Upper lobe of right lung (tissue), 1 donor: ENCODE measurements around the gene CKAP2L. TPM values are rescaled to one million over a fixed set of nuclear protein-coding genes. Genes with fewer than 3 reads are reported as not detected.
A peak's percentile ranks its signal among the peaks of the same experiment; 100 is the strongest.

Experiments
- ATAC-seq: fragments of 200-7000 bp; cut with Tn5 transposase; one replicate; pipeline ENCODE4 v1.9.1; 2020; ENCODE audit warnings: mild to moderate bottlenecking, moderate library complexity
- DNase-seq: peaks from one replicate; pipeline ENCODE4 v3.0.0-alpha.2; 2020
- H3K27ac ChIP-seq: fragments of 200-600 bp; one replicate; pipeline ENCODE4 v1.8.0; 2022
- H3K27me3 ChIP-seq: fragments of 200-600 bp; one replicate; pipeline ENCODE4 v1.8.0; 2022; ENCODE audit warnings: mild to moderate bottlenecking
- H3K36me3 ChIP-seq: fragments of 200-600 bp; one replicate; pipeline ENCODE4 v1.8.0; 2022
- H3K4me1 ChIP-seq: fragments of 200-600 bp; one replicate; pipeline ENCODE4 v1.8.0; 2022
- H3K4me3 ChIP-seq: fragments of 200-600 bp; one replicate; pipeline ENCODE4 v1.8.0; 2022; ENCODE audit warnings: mild to moderate bottlenecking
- H3K9me3 ChIP-seq: fragments of 200-600 bp; one replicate; pipeline ENCODE4 v1.8.0; 2022
- CTCF ChIP-seq: fragments of 200-600 bp; IDR thresholded peaks from one replicate; pipeline ENCODE4 v1.8.0; 2022; ENCODE audit warnings: antibody characterized with exemption
- intact Hi-C: fragments of 100-400 bp; cut with DNase I; formaldehyde crosslinking; loops from one replicate; pipeline ENCODE4 v1.11.0; 2022
- total RNA-seq: library from RNA; stranded (reverse); fragmentation: NEBNext Ultra II Directional; extraction: Animal tissue kit (Norgen Biotek cat#: 25700); gene quantifications from one replicate; pipeline ENCODE4 v1.2.1, GENCODE V29; 2021
- donor health status: DM: no; HTN: yes; CAD: no; lungs with severe emphysema.

Gene CKAP2L
- total RNA-seq, 1 donor from 2014 or later = 0.46 TPM

- intact Hi-C loops = loop anchor here (5.0 kb wide), 1 partner anchor 126 kb away; no protein-coding TSS in a partner anchor
- no peaks in the 10 kb centered on the region for H3K27me3 ChIP-seq
- H3K36me3 ChIP-seq = no peaks in the 10 kb centered on the region
- DNase-seq (no peak), ATAC-seq (no peak)
- TF ChIP-seq CTCF = no peak
- H3K4me1 ChIP-seq = peaks cover 3% of the 10 kb centered on the region
- no peak overlapping the region for H3K4me3 ChIP-seq
- H3K9me3 ChIP-seq = no peaks in the 10 kb centered on the region
- no peak overlapping the region for H3K27ac ChIP-seq
Observed at GRCh38 chr2:112728029-112728362, 36.4 kb downstream of the CKAP2L start.

- no peak for TF ChIP-seq CTCF
- intact Hi-C loops = loop anchor here (5.0 kb wide), 1 partner anchor 125 kb away; no protein-coding TSS in a partner anchor
- Histone ChIP-seq H3K27me3 (no peaks in the 10 kb centered on the region), H3K27ac (no peak overlapping the region), H3K4me1 (peaks cover 3% of the 10 kb centered on the region), H3K4me3 (no peak overlapping the region), H3K36me3 (no peaks in the 10 kb centered on the region), H3K9me3 (no peaks in the 10 kb centered on the region)
- ATAC-seq = no peak
- no peak for DNase-seq
Observed at GRCh38 chr2:112727276-112728028, 37.0 kb downstream of the CKAP2L start.

- intact Hi-C loops = loop anchor here (5.0 kb wide), 1 partner anchor 124 kb away; no protein-coding TSS in a partner anchor
- H3K27me3 ChIP-seq = no peaks in the 10 kb centered on the region
- peak; percentile 94 for ATAC-seq
- DNase-seq = peak; percentile 96
- peaks cover 3% of the 10 kb centered on the region for H3K4me1 ChIP-seq
- peak; percentile 96 for TF ChIP-seq CTCF
- no peak overlapping the region for H3K4me3 ChIP-seq
- H3K9me3 ChIP-seq = no peaks in the 10 kb centered on the region
- no peak overlapping the region for H3K27ac ChIP-seq
- H3K36me3 ChIP-seq = no peaks in the 10 kb centered on the region
Observed at GRCh38 chr2:112726487-112727190, 37.8 kb downstream of the CKAP2L start.

GRCh38 chr2:112725545-112726457 lies 38.6 kb downstream of the CKAP2L start:
- Histone ChIP-seq H3K4me3 (no peak overlapping the region), H3K36me3 (no peaks in the 10 kb centered on the region), H3K4me1 (peaks cover 3% of the 10 kb centered on the region), H3K9me3 (no peaks in the 10 kb centered on the region), H3K27me3 (no peaks in the 10 kb centered on the region), H3K27ac (no peak overlapping the region)
- DNase-seq = no peak
- no peak for TF ChIP-seq CTCF
- ATAC-seq = no peak
- intact Hi-C loops = loop anchor here (5.0 kb wide), 1 partner anchor 124 kb away; no protein-coding TSS in a partner anchor
